H7 (cell line): Measurements from ENCODE around the gene TUBGCP2. TPM values are rescaled to one million over a fixed set of nuclear protein-coding genes. Genes with fewer than 3 reads are reported as not detected.
"Not testable (repeated sequence)": the region's sequence is repeated elsewhere in the genome, so short reads cannot be mapped to it uniquely, and the experiment has no call there.

Experiments used
- DNase-seq: peaks from one replicate; pipeline ENCODE4 v3.0.0; 2012
- H3K27me3 ChIP-seq: 2 replicates; pipeline ENCODE4 v1.6.0; 2011; ENCODE audit warnings: mild to moderate bottlenecking, low read length; ENCODE audit not compliant: control insufficient read depth, insufficient read depth
- H3K36me3 ChIP-seq: replicated peaks from 2 replicates; pipeline ENCODE4 v1.5.1; 2011; ENCODE audit warnings: low read length; ENCODE audit not compliant: control insufficient read depth, insufficient read depth
- H3K4me3 ChIP-seq: 2 replicates; pipeline ENCODE4 v1.5.1; 2011; ENCODE audit warnings: low read depth, mild to moderate bottlenecking, control low read depth, low read length, moderate library complexity; ENCODE audit not compliant: insufficient read depth
- total RNA-seq: library from RNA; depleted of rRNA; stranded (reverse); fragments of >200 nt; shearing (Covaris generic); gene quantifications from 2 replicates; pipeline ENCODE4 v1.2.3, GENCODE V29; 2014

The TUBGCP2 gene
- total RNA-seq, 1 experiment from 2014 or later: 47.1 TPM

DNA sequence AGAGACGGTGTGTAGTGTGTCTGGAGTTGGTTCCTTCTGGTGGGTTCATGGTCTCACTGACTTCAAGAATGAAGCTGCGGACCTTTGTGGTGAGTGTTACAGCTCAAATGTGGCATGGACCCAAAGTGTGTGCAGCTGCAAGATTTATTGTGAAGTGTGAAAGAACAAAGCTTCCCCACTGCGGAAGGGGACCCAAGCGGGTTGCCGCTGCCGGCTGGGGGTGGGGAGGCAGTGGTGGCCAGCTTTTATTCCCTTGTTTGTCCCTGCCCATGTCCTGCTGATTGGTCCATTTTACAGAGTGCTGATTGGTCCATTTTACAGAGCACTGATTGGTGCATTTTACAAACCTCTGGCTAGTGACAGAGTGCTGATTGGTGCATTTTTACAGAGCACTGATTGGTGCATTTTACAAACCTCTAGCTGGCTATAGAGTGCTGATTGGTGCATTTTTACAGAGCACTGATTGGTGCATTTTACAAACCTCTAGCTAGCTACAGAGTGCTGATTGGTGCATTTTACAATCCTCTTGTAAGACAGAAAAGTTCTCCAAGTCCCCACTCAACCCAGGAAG is 12.3 kb upstream of the TUBGCP2 start:
- not testable (repeated sequence) for DNase-seq, H3K36me3 ChIP-seq, H3K4me3 ChIP-seq
- H3K27me3 ChIP-seq: peaks cover 15% of the 10 kb centered on the region

DNA sequence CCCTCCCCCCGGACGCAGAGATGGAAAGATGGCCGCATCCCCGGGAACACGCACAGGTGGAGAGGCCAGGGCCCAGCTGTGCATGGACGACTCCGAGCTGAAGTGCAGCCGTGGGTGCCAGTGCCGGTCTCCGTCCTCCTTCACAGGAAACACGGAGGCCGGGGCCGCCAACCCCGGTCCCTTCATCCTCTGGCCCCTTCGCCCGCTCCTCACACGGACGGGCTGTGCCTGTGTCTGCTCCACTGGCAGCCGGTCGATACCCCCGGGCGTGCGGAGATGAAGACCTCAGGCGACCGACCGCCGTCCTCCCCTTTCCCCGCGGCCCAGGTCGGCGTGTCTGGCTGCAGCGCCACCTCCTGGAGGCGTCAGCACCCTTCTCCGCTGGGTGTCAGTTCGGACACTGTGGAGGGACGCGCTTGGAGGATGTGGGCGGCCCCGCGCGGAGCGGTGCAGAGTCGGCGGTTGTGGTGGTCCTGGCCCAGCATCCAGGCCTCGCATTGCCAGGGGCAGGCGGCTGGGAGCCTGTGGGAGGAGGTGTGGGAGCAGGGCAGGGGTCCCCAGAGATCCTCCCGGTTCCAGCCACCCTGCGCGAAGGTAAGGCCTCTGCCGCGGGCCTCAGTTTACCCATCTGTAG is 9.9 kb upstream of the TUBGCP2 start:
- peak overlapping the region; percentile 55 for H3K4me3 ChIP-seq
- peak; percentile 93 for DNase-seq
- H3K27me3 ChIP-seq: peaks cover 3% of the 10 kb centered on the region; the same call in 1 of the 2 replicates
- H3K36me3 ChIP-seq: no peaks in the 10 kb centered on the region

DNA sequence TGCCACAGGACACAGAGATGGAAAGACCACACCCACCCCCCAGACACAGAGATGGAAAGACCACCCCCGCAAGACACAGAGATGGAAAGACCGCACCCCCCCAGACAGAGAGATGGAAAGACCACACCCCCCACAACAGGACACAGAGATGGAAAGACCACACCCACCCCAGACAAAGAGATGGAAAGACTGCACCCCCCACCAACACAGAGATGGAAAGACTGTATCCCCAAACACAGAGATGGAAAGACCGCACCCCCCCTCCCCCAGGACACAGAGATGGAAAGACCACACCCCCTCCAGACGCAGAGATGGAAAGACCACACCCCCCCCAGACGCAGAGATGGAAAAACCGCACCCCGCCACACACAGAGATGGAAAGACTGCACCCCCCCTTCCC is 8.1 kb upstream of the TUBGCP2 start:
- H3K27me3 ChIP-seq: peaks cover 3% of the 10 kb centered on the region; the same call in 1 of the 2 replicates
- no peak for DNase-seq
- H3K4me3 ChIP-seq: no peak overlapping the region
- peaks cover 2% of the 10 kb centered on the region for H3K36me3 ChIP-seq

DNA sequence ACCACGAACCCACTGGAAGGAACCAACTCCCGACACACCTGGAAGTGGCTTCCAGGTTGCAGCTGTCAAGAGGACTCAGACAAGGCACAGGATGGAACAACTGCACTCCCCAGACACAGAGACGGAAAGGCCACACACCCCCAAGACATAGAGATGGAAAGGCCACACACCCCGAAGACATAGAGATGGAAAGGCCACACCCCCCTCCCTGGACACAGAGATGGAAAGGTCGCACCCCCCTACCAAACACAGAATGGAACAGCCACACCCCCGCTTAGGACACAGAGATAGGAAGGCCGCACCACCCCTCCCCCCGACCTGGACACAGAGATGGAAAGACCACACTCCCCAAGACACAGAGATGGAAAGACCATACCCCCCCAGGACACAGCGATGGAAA is 7.6 kb upstream of the TUBGCP2 start:
- H3K36me3 ChIP-seq: peaks cover 4% of the 10 kb centered on the region
- H3K27me3 ChIP-seq: peaks cover 3% of the 10 kb centered on the region; the same call in 1 of the 2 replicates
- DNase-seq: no peak
- no peak overlapping the region for H3K4me3 ChIP-seq

DNA sequence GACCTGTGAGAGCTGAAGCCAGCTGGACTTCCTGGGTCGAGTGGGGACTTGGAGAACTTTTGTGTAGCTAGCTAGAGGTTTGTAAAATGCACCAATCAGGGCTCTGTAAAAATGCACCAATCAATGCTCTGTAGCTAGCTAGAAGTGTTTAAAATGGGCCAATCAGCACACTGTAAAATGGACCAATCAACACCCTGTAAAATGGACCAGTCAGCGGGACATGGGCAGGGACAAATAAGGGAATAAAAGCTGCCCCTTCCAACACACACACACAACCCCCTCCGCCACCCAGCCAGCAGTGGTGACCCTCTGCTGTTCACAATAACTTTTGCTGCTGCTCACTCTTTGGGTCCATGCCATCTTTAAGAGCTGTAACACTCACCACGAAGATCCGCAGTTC is 7.2 kb upstream of the TUBGCP2 start:
- Histone ChIP-seq H3K4me3 (no peak overlapping the region), H3K27me3 (peaks cover 3% of the 10 kb centered on the region; the same call in 1 of the 2 replicates), H3K36me3 (peaks cover 4% of the 10 kb centered on the region)
- no peak for DNase-seq

DNA sequence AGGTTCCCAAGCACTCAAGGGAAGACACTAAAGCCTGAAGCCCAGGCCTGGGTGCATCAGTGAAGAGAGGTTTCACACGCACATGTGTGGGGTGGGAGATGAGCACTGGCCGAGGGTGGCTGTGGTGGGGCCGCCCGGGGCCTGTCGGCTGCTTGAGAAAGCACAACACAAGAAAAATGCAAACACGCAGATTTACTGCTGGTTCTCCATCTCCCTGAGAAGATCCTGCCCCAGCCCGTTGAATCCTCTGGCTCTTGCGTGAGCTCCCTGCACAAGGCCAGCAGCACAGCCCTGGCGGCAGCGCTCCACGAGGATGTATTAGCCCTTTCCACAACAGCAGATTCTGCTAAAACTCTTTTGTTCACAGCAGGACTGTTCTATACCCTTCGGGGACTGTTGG is 6.2 kb upstream of the TUBGCP2 start:
- H3K36me3 ChIP-seq: peaks cover 7% of the 10 kb centered on the region
- H3K4me3 ChIP-seq: no peak overlapping the region
- peaks cover 3% of the 10 kb centered on the region; the same call in 1 of the 2 replicates for H3K27me3 ChIP-seq
- no peak for DNase-seq

DNA sequence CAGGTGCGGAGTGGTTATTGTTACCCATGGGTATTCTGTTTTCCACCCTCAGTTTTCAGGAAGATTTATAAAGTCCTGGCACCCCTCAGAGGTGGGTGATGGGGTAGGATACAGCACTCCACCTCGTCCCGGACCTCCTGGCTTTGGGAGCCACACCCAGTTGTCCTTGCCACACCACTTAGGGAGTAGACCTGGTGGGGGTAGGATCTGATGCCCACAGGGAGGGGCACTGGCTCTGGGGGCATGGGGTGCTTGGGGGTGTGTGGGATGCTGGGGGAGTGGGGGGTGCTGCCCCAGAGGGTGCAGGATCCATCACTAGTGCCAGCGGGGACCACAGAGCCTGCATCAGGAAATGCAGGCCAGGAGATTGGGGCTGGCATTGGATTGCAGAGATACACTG is 4.5 kb upstream of the TUBGCP2 start:
- H3K4me3 ChIP-seq: no peak overlapping the region
- peaks cover 7% of the 10 kb centered on the region for H3K36me3 ChIP-seq
- no peaks in the 10 kb centered on the region for H3K27me3 ChIP-seq
- no peak for DNase-seq

DNA sequence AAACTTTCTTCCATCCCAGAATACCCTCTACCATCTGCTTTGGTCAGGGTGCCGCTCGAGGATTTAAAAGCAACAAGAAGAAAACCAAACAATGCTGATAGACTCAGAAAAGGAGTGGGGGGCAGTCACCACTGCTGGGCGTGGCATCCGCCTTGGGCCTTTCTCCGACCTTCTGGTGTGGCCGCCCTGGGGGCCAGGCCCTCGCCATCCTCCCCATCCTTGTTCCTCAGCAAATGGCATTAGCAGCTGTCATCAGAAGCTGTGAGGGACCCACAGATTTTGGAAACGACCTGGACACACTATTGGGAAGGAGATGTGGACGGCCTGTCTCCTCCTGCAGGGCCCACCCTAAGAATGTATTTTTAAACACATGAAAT is 4.1 kb upstream of the TUBGCP2 start:
- H3K4me3 ChIP-seq: no peak overlapping the region
- H3K36me3 ChIP-seq: peaks cover 7% of the 10 kb centered on the region
- no peaks in the 10 kb centered on the region for H3K27me3 ChIP-seq
- DNase-seq: no peak

DNA sequence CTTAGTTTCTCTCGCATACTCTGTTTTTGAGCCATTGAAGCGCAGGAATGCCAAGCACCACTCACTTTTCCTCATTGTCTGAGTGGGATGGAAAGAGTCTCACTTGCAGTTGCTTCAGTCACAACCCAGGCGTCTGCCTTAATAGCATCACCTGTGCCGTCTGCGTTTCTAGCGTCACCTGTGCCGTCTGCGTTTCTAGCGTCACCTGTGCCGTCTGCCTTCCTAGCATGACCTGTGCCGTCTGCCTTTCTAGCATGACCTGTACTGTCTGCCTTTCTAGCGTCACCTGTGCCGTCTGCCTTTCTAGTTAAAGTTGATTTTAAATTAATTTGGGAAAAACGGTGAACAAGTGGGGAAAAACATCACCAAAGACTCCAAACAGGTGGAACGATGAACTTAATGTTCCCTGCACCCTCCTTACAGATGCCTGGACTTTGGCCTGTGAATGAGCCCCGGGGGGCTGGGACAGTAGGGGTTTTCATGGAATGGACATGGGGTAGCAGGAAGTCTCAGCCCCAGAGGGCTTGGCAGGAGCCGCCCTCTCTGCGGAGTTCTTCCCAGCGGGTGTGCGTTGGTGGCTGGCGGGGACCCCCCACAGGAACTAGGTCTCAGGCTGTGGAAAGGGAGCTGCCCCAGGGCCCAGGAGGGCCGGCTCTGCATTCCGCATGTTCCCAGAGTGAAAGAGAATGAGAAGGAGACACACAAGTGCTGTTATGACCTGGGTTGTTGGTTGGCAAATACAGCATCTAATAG is 3.5 kb upstream of the TUBGCP2 start:
- H3K36me3 ChIP-seq: peaks cover 7% of the 10 kb centered on the region
- DNase-seq: no peak
- no peaks in the 10 kb centered on the region for H3K27me3 ChIP-seq
- no peak overlapping the region for H3K4me3 ChIP-seq

DNA sequence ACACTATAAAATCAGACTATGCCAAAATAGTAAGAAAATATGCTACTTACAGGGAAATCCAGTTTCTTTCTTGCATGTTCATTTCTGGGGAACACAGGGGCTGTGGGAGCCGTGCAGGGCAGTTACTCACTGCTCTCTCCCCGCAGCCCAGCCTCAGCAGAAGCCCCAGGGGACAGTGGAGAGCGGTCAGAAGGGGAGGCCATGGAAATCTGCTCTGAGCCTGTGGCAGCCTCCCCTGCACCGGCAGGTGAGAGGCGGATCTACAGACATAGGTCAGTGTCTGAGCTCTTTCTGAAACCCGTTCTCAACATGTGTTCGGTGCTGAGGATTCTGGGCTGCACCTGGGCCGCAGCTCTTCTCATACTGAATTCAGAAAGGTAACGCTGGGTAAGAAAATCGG is 2.9 kb upstream of the TUBGCP2 start:
- peaks cover 7% of the 10 kb centered on the region for H3K36me3 ChIP-seq
- no peak for DNase-seq
- H3K4me3 ChIP-seq: no peak overlapping the region
- H3K27me3 ChIP-seq: no peaks in the 10 kb centered on the region

DNA sequence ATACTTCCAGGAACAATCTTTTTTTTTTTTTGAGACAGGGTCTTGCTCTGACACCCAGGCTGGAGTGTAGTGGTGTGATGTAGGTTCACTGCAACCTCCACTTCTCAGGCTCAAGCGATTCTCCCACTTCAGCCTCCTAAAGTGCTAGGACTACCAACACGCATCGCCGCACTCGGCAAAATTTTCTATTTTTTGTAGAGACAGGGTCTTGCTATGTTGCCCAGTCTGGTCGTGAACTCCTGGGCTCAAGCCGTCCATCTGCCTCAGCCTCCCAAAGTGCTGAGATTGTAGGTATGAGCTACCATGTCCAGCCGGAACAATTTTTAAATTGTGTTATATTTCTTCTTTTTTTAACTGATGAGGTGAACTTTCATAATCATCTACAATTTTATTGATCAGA is 2.1 kb upstream of the TUBGCP2 start:
- H3K27me3 ChIP-seq: no peaks in the 10 kb centered on the region
- H3K4me3 ChIP-seq: no peak overlapping the region
- DNase-seq: no peak
- peaks cover 7% of the 10 kb centered on the region for H3K36me3 ChIP-seq

DNA sequence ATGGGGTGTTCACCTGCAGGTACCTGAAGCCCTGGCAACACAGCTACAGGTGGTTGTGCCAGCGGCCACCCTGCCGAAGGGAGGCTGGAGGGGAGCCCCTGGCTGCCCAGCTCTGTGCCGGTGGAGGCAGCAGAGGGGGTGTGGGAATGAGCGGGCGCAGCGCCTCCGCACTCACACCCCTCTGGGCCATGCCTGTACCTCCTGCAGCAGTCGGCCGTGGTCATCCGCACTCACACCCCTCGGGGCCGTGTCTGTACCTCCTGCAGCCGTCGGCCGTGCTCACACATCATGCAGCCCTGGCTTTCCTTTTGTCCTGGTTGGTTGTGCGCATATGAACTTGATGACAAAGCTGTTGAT is 1.7 kb upstream of the TUBGCP2 start:
- Histone ChIP-seq H3K4me3 (no peak overlapping the region), H3K27me3 (no peaks in the 10 kb centered on the region), H3K36me3 (peaks cover 7% of the 10 kb centered on the region)
- no peak for DNase-seq

DNA sequence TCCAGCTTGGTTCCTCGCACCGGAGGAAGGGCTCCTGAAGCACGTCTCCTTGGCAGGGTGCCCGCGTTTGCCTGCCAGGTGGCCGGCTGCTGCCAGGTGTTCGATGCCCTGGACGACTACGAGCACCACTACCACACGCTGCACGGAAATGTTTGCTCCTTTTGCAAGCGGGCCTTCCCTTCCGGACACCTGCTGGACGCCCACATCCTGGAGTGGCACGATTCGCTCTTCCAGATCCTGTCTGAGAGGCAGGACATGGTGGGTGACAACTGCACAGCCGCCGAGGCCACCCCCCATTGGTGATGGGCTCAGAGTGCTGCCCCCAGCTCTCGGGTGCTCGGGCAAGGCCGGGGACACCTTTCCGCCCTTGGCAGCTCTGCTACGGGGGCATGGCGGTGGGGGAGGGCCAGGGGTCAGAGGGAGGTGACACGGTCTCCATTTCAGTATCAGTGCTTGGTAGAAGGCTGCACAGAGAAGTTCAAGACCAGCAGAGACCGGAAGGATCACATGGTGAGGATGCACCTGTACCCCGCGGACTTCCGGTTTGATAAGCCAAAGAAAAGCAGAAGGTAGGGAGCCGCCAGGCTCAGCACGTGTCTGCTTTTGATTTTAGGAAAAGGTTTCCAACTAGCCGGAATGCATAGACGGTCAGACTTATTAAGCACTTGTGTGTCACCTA is 1.2 kb upstream of the TUBGCP2 start:
- Histone ChIP-seq H3K36me3 (peaks cover 7% of the 10 kb centered on the region), H3K27me3 (no peaks in the 10 kb centered on the region), H3K4me3 (no peak overlapping the region)
- DNase-seq: no peak

DNA sequence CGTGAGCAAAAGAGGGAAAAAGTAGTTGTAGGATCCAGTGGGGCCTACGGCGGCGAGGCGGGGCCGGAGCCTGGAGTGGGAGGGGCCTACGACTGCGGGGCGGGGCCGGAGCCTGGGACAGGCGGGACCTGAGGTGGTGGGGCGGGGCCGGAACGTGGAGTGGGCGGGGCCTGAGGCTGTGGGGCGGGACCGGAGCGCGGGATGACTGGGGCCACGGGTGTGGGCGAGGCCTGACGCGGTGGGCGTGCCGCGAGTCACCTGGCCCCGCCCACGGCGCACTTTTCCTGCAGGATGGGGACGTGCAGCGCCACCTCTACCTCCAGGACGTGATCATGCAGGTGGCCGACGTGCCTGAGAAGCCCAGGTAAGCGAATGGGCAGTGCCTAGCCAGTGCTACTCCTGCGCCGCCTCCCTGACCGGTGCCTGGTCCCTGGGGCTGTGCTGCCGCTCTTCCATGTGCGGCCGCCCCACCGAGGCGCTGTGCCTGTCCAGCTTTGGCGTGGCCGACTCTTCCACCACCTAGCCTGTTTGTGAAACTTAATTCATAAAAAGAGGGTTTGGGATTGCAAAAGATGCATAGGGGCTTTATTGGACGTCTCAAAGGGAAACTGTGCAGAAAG is 538 bp upstream of the TUBGCP2 start:
- peaks cover 7% of the 10 kb centered on the region for H3K36me3 ChIP-seq
- H3K27me3 ChIP-seq: no peaks in the 10 kb centered on the region
- peak overlapping the region; percentile 94 for H3K4me3 ChIP-seq
- DNase-seq: peak; percentile 100
